ENCODE results near the gene P2RX4.

DNA sequence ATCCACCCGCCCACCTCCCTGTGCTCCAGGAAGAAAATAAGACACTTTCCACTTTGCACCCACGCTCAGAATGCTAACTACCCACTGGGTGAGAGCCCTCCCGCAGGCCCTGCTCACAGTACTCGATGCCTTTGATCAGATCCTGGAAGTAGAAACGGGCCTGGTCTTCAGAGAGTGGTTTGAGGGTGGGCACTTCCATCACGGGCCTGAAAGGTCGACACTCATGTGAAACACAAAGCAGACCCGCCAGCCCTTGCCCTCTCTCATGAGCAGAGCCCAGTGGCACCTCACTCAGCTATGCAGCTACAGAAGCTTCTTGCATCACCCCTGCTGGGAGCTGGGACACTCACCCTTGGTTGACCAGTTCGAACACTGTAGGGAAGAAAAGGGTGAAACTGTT is 45.5 kb downstream of the P2RX4 start:
- TF ChIP-seq, protein P1, sequence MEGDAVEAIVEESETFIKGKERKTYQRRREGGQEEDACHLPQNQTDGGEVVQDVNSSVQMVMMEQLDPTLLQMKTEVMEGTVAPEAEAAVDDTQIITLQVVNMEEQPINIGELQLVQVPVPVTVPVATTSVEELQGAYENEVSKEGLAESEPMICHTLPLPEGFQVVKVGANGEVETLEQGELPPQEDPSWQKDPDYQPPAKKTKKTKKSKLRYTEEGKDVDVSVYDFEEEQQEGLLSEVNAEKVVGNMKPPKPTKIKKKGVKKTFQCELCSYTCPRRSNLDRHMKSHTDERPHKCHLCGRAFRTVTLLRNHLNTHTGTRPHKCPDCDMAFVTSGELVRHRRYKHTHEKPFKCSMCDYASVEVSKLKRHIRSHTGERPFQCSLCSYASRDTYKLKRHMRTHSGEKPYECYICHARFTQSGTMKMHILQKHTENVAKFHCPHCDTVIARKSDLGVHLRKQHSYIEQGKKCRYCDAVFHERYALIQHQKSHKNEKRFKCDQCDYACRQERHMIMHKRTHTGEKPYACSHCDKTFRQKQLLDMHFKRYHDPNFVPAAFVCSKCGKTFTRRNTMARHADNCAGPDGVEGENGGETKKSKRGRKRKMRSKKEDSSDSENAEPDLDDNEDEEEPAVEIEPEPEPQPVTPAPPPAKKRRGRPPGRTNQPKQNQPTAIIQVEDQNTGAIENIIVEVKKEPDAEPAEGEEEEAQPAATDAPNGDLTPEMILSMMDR (IDR thresholded peaks at IDR 0.05): no peak
- TF ChIP-seq POLR2AphosphoS5 (IDR thresholded peaks at IDR 0.05; ENCODE audit: insufficient read depth in 1 of 2, low read depth in 1 of 2): no peak
